Fibroblast of skin of back (primary cell): ENCODE results near the gene IRX2.

ENCODE experiments used
- DNase-seq: peaks from one replicate; pipeline ENCODE4 v3.0.0-alpha.2; 2013

Gene IRX2

DNA sequence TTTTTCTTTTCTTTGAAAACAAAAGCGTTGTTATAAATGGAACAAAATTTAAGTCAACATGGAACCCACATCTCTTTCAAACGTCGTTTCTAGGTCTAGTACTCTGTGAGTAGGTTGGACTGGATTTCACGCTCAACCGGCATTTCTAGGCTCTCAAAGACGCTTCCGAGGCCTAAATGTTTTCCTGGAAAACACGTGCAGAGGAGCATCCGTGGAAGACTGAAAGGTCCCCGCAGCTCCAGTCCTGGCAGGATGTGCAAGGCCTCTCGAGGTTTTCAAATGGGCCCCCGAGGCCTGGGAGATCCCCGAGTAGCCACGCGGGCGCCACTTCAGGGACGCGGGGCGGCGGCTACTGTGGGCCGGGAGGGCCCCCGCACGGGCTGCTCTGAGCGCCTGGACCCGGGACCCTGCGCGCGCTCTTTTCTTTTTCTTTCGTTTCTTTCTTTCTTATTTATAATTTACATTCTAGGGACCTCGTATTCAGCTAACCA, 4.2 kb upstream of the IRX2 start:
- DNase-seq = peak; percentile 36

DNA sequence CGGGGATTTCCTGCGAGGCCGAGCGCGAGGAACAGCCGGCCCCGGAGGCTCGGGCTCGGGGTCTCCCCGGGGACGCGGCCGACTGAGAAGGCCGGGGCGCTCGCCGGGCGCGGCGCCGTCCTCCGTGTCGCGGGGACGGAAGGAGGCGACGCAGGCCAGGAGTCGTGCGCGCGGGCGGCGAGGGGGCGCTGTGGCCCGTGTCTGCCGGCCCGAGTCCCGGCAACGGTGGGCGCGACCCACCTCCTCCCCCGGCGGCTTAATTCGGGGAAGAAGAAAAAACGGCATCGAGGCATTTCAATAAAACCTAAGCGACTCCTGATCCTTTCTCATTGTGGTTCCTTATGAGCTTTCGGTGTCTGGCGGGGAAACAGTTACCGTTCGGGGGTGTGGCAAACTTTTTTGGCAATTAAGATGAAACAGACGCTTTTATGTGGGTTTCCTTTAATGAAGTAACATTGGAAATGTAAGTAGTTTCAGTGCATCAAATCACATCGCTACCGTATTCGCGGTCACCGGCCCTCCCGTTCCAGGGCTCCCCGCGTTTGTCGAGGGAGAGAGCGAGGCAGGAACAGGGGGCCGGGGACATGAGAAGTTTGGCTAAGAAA, 3.7 kb upstream of the IRX2 start:
- peak; percentile 58 for DNase-seq

DNA sequence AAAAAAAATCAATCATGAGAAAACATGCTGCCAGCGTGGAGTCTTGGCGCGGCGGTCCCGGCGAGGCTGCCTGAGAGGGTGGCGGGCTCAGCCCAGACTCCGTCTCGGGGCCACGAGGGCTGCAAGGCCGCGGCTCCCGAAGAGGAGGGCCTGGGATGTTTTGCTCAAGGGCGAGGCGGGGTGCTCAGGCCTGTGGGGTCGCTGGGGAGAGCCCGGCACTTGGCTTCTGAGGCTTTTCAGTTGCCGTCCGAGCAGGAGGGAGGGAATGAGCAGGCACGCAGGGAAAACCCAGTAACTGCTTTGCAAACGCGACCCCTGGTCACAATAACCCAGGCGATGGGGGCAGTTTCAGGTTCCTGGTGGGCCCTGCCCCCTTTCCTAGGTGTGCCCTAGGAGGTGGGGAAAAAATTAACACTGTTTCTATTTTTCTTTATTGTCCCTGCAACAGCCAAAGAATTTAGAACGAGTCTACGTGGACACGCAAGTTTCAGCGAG, 3.2 kb upstream of the IRX2 start:
- peak; percentile 27 for DNase-seq

DNA sequence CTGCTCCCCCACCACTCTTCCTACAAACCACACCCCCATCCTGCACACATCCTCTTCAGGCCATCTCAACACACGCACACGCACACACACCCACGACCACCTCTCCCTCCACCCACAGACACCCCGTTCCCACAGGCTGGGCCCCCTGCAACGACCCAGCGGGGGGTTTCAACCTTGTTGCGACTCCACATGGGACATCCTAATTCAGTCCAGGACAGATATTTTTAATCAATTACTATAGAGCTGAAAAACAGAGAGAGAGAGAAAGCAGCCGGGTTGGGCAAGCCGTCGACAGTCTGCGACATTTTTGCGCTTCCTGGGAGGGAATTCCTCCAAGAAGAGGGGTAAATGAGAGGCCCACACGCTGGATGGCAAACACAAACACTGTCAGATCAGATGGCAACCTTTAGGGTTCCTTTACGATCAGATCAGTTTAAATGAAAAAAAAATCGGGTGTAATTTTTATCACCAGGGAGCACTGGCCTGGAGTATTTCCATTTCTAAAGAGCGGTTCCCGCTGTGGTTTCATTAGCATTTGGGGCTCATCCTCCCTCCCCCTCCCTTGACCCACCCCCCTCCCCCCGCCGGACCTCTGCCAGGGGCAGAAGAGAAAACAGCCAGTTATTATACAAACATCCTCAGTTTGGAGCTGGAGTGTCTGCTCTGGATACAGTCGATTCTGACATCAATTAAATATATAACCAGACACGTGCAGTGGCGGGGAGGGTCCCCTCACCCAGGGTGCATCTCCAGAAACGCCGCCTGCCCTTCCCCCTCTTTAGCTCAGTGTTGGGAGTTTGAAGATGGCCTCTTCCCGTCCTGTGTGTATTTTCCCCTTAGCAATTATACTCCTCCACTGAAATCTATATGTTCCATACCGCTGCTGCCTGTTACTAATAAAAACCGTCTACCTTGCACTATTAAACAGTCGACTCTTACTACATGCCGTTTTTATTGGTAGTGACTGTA, 2.3 kb upstream of the IRX2 start:
- DNase-seq = peak; percentile 58

DNA sequence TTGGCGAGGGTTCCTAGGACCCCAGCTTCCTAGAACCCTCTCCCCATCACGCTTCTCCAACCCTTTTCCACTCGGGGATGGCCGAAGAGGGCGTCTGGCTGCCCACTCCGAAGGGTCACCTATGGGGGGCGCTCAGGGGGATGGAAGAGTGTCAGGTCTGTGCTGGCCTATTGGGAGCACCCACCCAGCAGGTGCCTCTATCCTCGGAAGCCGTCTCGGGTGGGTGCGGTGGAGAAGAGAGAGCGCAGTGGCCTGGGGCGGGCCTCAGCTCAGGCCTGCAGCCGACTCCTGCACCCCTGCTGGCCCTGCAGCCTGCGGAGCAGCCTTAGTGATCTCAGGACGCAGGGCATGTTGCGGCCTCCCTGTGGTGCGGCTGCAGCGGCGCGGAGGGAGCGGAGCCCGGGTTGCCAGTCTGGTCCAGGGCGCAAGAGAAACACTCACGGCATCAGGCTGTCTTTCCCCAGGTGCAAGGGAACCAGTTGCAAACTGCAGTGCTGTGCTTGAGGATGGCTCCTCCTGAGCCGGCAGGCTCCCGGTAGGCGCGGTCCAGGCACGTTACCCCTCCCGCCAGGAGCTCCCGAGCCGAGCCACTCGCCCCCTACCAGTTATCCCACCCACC, 1.5 kb upstream of the IRX2 start:
- DNase-seq = peak; percentile 25

DNA sequence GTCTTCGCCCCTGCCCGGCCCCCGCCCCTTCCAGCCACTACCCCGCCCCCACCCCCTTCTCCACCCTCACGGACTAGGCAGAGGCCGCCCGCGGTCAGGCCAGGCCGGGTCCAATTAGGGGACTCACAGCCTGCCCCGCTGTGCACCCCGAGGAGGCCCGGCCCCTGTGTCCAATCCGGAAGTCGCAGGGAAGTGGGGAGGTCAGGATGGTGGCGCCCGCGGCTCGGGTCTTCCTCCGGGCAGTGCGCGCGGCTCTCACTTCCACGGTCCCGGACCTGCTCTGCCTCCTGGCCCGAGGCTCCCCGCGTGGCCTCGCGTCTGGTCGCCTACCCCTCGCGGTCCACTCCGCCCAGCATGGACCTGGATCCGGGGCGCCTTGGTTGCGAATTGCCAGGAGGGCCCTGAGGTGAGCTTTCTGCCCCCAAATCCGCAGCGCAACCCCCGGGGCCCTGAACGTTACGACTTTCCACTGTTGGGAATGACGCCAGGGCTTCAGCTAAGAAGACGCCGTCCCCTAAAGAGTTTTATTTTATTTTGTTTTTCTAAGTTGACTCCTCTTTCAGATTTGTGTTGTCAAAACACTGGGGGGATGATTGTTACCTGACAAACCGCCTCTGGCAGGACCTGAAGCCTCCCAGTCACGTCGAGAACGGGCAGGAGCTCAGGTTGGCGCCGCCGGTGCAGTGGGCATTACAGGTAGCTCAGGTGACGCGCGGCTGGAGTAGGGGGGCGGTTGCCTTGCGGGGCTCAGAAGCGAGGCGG, 763 bp upstream of the IRX2 start:
- peak; percentile 69 for DNase-seq

DNA sequence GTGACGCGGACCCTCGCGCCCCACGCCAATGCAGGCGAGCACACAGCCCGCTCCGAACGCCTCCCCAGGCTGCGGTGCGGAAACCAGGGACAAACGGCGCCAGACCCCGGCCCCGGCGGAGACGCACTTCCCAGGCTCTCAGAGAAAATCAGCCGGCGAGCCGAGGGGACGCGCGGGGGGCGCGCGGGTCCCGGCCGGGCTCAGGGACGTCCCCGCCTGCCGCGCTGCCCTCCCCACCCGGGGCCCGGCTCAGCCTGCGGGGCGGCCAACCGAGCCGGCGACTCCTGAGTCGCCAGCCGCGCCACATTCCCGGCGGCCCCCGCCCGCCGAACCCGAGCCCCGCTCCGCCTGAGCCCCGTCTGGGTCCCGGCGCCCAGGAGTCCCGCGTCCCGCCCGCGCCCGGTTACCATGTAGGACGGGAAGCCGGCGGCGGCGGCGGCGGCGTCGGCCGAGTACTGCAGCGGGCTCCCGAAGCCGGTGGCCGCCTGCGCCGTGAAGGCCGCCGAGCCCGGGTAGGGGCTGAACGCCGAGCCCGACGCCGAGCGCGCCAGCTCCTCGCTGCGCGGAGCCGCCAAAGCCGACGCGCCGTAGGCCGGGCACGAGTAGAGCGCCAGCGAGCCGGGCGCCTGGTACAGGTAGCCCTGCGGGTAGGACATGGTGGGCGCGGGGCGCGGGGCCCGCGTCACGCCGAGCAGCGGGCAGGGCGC, 566 bp downstream of the IRX2 start:
- peak; percentile 42 for DNase-seq

DNA sequence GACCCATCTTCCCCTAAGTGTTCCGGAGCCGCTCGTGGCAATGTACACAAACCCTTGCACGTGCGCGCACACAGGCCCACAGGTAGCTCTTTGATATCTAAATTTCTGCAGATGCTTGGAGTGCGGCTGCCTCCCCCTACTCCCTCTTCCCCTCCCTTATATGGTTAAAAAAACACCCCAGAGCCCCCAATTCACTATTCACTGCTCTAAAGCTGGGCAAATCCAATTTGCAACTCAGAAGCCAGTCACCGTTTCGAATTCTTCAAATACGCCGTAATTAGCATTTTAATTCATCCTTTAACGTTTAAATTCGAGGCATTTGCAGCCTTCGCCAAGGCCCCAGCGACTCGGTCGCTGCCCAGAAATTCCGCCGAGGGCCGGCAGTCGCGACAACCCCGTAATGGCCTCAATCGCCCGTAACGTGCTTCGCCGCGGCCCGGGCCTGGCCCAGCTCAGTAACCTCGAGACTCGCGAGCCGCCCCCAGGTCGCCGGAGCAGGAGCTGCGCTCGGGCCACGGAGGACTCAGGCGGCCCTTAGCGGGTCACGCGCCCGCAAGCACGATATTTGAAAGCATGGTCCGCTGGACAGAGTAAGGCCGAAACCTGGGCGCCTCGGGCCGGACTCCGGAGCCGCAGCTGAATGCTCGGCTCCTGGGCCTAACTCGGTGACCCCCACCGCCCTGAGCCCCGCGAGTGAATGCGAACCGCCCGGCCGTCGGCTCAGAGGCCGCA, 1.3 kb downstream of the IRX2 start:
- DNase-seq = peak; percentile 50

DNA sequence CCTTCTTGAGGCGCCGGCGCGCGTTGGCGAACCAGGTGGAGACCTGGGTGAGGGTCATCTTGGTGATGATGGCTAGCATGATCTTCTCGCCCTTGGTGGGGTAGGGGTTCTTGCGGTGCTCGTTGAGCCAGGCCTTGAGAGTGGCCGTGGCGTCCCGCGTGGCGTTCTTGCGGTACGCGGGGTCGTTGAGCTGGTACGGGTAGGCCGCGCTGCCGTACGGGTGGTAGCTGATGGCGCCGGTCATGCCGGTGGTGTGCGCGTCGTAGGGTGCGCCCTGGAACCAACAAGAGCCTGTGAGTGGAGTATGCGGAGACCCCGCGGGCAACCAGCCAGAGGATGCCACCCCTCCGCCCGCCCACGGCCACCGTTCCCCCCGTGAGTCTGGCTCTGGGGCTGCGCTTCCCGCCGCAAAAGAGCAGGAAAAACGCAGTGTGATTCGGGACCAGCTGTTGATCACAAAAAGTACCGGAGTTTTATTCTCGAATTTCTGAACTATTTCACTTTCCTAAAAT, 1.9 kb downstream of the IRX2 start:
- peak; percentile 46 for DNase-seq

DNA sequence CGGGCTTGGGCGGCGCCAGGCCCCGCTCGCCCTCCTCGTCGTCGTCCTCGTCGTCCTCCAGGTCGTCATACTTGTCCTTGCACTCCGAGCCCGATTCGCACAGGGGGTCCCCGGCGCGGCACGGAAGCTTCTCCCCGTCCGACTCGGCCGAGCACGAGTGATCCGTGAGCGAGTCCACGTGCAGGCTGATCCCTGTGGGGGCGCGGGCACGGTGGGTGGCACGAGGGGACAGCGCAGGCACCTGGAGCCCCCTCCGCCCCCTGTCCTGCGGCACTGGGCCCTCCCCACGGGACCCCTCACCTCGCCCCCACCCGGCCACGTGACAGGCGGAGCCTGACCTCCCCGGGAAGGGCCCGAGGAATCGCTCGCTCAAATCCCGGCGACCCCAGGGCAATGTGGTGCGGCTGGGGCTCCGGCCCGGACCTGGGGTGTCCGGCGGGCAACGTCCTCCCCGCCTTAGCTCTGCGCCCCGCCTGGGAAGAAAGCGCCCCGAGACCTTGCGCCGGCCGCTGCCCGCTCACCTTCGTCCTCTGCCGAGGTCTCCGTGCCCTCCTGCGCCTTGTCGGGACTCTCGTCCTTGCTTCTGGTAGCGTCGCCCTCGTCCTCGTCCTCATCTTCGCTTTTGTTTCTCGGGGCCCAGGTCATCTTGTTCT, 2.5 kb downstream of the IRX2 start:
- DNase-seq = peak; percentile 25

DNA sequence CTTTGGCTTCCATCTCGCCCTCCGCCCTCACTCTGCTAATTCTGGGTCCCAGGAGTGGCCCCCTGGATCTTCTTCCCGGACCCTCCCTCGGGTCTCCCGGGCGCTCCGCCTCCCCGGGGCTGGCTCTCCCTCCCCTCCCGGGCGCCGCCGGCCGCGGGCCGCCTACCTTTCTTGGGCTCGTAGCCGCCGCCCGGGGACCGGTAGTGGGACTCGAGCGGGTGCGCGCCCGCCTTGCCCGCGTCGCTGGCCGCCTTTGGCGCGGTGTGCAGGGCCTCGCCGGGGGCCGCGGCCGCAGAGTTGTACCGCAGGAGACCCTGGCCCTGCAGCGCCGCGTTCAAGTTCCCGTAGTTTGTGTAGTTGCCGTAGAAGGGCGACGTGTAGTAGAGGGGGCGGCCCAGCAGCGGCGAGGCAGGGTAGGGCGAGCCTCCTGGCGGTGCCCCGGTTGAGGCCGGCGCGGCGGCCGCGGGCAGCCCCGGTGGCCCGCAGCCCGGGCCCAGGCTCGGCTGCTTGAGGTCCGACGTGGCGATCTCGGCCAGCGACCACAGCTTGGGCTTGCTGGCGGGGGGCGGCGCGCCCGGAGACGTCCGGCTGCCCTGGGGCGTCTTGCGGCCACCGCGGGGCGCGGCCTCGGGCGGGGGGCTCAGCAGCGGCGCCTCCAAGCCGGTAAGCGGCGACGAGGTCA, 3.2 kb downstream of the IRX2 start:
- peak; percentile 19 for DNase-seq

DNA sequence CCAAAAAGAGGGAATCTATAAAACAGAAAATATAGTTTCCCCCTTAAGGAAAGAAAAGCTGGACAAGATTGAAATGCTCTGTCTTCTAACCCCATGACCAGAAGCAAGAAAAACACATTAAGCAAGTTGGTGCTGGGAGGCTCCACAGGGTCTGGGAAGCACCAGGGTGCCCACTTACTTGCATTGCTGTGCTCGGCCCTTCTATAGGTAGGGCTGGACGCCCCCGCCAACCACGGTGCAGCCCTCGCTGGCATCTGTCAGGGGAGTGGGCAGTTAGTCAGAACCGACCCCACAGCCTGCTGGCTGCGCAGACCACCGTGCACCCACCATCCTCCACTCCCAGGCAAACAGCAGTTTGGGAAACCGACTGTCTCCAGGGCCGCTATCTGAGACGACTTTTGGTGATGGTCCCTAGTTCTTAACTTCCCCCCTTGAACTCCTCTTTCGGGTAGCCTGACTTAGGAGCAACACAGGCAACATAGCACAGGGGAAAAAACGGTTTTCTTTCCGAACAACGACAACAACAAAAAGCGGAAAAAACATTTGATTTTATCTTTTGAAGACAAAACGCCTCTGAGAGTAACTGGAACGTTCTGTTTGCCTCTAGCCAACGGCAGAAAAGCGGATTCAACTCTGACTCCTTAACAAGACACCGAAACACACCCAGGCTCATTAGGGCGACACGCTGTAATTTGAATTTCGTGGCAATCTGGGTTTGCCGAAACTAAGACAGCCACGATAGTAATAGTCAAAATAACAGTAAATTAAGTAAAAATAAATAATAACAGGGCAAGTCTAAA, 3.9 kb downstream of the IRX2 start:
- peak; percentile 33 for DNase-seq

DNA sequence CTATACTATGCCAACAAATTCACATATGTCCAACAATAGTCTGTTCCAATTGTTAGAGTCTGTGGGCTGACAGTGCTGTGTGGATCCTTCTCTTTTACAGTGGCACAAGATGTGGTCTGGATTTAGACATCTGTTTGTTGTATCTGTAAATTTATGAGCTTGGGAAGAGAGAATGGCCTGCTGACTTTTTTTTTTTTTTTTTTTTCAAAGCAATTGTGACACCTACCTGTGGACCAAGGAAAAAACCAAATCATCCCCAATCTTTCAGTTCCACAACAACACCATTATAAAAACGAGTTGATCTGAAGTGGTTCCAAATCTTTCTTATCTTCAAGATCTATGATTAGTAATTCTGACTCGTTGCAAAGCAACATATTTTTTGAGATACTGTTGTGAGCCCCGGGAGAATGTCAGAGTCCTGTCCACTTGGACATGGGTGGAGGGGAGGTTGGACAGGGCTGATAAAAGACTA, 4.9 kb downstream of the IRX2 start:
- DNase-seq = peak; percentile 53

DNA sequence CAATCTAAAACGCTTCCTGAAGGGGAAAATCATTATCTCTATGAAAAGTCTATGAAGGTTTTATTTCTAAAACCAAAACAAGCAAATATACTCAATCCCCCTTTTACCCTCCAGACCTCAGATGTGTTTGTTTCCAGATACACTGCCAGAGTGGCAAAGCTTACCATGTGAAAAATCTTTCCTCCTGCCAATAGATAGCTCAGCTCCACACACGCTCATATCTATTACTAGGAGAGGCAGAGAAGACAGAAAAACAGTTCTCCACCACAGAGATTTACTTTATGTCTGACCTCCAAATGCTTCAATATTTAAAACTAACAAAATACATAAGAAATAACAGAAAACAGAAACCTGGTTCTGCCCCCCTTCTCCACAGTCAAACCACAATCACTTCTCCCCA, 7.0 kb downstream of the IRX2 start:
- DNase-seq = no peak

DNA sequence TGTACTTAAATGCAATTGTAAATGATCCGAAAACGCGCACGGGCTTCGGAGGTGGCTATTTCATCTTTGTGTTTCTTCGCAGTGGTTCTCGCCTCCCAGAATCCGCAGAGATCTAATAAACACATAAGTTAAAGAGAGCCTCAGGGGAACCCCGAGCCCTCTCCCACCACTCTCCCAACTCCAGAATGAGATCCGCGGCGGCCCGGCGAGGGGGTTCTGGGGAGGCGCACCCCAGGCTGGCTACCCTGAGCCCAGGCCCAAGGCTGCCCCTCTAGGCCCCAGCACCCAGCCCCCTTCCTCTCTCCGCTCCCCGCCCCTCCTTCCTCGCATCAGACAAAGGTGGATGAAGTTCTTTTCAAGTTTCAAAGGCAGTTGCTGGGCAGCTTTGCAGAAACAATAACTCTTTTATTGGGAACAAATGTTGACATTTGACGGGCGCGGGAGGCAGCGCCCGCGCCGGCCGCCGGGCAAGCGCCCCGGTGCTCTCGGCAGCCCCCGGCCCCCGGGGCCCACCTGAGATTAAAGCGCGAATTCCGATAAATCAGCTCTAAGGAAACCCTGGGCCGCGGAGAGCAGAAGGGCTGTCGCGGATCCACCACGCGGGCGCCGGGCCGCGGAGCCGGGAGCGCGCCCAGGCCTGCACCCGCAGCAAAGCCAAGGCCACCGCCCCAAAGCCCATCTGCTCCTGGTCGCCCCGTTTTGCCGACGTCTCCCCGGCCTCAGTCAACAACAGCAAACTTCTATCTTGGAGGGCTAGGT, 8.4 kb downstream of the IRX2 start:
- no peak for DNase-seq

DNA sequence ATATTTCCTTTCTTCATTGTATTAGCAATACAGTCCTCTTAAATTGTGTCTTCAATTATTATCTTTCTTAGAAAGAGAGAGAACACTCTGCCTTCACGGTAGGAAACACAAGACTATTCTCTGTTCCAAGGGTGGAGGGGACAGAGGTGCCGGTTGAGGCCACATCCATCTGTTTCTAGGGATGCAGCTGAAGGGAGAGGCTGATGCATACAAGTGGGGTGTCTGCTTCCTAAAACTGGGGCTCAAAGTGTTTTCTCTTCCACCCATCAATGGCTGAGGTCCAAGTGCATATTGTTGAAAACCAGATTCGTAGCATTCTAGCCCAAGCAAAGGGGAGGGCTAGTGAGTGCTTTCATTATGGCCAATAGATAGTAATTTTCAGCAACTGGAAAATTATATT, 9.5 kb downstream of the IRX2 start:
- no peak for DNase-seq

DNA sequence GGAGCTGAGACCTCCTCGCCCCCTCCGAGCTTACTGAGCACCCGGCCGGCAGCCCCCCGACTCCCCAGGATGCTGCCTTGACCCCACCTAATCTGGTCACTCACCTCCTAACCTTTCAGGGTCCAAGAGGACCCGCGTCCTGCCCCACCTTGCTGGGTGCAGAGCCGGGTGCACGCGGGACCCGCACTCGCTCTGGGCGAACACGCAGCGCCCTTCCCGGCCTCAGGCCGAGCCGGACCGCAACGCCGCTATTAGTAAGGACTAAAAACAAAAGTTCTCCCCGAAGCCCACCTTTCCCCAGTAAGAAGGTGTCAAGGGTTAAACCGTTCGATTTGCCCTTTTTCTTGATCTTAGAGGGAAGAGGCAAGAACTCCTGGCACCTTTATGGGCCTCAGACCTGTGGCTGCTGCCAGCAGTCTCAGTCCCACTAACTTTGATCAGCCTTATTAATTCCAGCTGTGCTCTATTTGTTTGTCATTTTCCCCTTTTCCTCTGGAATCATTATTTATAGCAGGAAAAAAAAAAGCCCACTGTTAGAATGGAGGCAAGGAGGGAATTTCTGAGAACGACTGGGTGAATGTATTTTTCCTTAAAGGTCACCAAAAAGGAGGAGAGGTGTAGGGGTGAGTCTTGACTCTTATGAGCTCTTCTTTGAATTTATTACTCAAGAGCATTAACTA, 10.5 kb downstream of the IRX2 start:
- DNase-seq = no peak
